GM23248 (cell line): ENCODE results near the gene IP6K3. TPM values are rescaled to one million over a fixed set of nuclear protein-coding genes. Genes with fewer than 3 reads are reported as not detected.
A peak's percentile ranks its signal among the peaks of the same experiment; 100 is the strongest.

Experiments used
- DNase-seq: peaks from one replicate; pipeline ENCODE4 v3.0.0-alpha.2; 2015
- H2AFZ ChIP-seq: fragments of 200-600 bp; sonication (generic); 2 replicates; pipeline ENCODE4 v1.6.1; 2016; ENCODE audit warnings: antibody characterized with exemption
- H3F3A ChIP-seq: fragments of 200-600 bp; sonication (generic); 2 replicates; pipeline ENCODE4 v1.6.1; 2016; ENCODE audit warnings: mild to moderate bottlenecking, antibody characterized with exemption, mixed run types; ENCODE audit not compliant: insufficient read depth
- H3K27ac ChIP-seq: fragments of 200-600 bp; sonication (generic); 2 replicates; pipeline ENCODE4 v1.5.1; 2016; ENCODE audit warnings: mild to moderate bottlenecking
- H3K27me3 ChIP-seq: fragments of 200-600 bp; sonication (generic); replicated peaks from 2 replicates; pipeline ENCODE4 v1.6.1; 2016; ENCODE audit warnings: mild to moderate bottlenecking; ENCODE audit not compliant: insufficient read depth
- H3K36me3 ChIP-seq: fragments of 200-600 bp; sonication (generic); 2 replicates; pipeline ENCODE4 v1.6.1; 2016; ENCODE audit warnings: low read depth, mild to moderate bottlenecking
- H3K4me1 ChIP-seq: fragments of 200-600 bp; sonication (generic); 2 replicates; pipeline ENCODE4 v1.6.1; 2016; ENCODE audit warnings: mild to moderate bottlenecking; ENCODE audit not compliant: insufficient read depth
- H3K4me2 ChIP-seq: fragments of 200-600 bp; sonication (generic); one replicate; pipeline ENCODE4 v1.6.1; 2016; ENCODE audit warnings: mild to moderate bottlenecking; ENCODE audit not compliant: unreplicated experiment
- H3K4me3 ChIP-seq: fragments of 200-600 bp; sonication (generic); 2 replicates; pipeline ENCODE4 v1.5.1; 2016; ENCODE audit warnings: mild to moderate bottlenecking
- H3K79me2 ChIP-seq: fragments of 200-600 bp; sonication (generic); 2 replicates; pipeline ENCODE4 v1.6.1; 2016; ENCODE audit warnings: mild to moderate bottlenecking; ENCODE audit not compliant: insufficient read depth
- H3K9ac ChIP-seq: fragments of 200-600 bp; sonication (generic); 2 replicates; pipeline ENCODE4 v1.6.1; 2016; ENCODE audit warnings: mild to moderate bottlenecking
- H3K9me2 ChIP-seq: fragments of 200-600 bp; sonication (generic); 2 replicates; pipeline ENCODE4 v1.6.1; 2016; ENCODE audit warnings: mixed run types, mild to moderate bottlenecking, moderate library complexity; ENCODE audit not compliant: insufficient read depth
- H3K9me3 ChIP-seq: fragments of 200-600 bp; sonication (generic); one replicate; pipeline ENCODE4 v1.6.1; 2017; ENCODE audit warnings: low read depth
- H4K20me1 ChIP-seq: fragments of 200-600 bp; sonication (generic); 2 replicates; pipeline ENCODE4 v1.6.0; 2016; ENCODE audit not compliant: insufficient read depth
- EZH2 ChIP-seq: fragments of 200-600 bp; sonication (generic); IDR thresholded peaks from 2 replicates; pipeline ENCODE4 v1.6.1; 2018; ENCODE audit warnings: antibody characterized with exemption, mild to moderate bottlenecking; ENCODE audit not compliant: insufficient read depth, poor library complexity, severe bottlenecking
- EZH2phosphoT487 ChIP-seq: fragments of 200-600 bp; sonication (generic); IDR thresholded peaks from 2 replicates; pipeline ENCODE4 v1.6.1; 2018; ENCODE audit warnings: antibody characterized with exemption, moderate library complexity, mild to moderate bottlenecking, low read depth; ENCODE audit not compliant: insufficient read depth
- WGBS, 2 experiments: methylation state at CpG; one replicate each; pipeline ENCODE4 v1.1.6; 2015 to 2017; ENCODE audit warnings: low lambda C conversion rate in 2 of 2, low coverage in 1 of 2; ENCODE audit errors: missing lambda C conversion rate in 2 of 2; 5-methylcytosine and 5-hydroxymethylcytosine counted together
- in situ Hi-C: fragments of 300-500 bp; cut with MboI; formaldehyde crosslinking; loops from 2 replicates; pipeline ENCODE4 v1.15.0; 2020
- polyA plus RNA-seq: library from polyadenylated mRNA; unstranded; fragments of >200 nt; fragmentation: Nextera tagmentation; extraction: Ambion mirVana; gene quantifications from 2 replicates; pipeline ENCODE4 v1.2.1, GENCODE V29; 2016
- total RNA-seq: library from RNA; depleted of rRNA; stranded (reverse); fragments of >200 nt; shearing (Covaris generic); gene quantifications from 2 replicates; pipeline ENCODE4 v1.2.3, GENCODE V29; 2014

IP6K3 gene
- total and polyA plus RNA-seq, 2 experiments from 2014 or later: not detected

GRCh38 chr6:33732817-33733708 lies 13.6 kb downstream of the IP6K3 start:
- Histone ChIP-seq H3K9me2 (no peaks in the 10 kb centered on the region), H3K79me2 (no peaks in the 10 kb centered on the region), H3F3A (no peaks in the 10 kb centered on the region), H4K20me1 (no peaks in the 10 kb centered on the region), H3K36me3 (no peaks in the 10 kb centered on the region), H3K27me3 (no peaks in the 10 kb centered on the region), H2AFZ (no peak overlapping the region), H3K4me1 (no peaks in the 10 kb centered on the region), H3K4me3 (no peak overlapping the region), H3K4me2 (no peak overlapping the region), H3K9ac (no peak overlapping the region), H3K9me3 (no peaks in the 10 kb centered on the region), H3K27ac (no peak overlapping the region)
- in situ Hi-C loops: no loop called here
- WGBS, 2 experiments: 71 to 74% methylated on average over 12 to 13 of the region's 13 CpGs
- peak; percentile 65 for DNase-seq
- TF ChIP-seq EZH2phosphoT487: no peak
- no peak for TF ChIP-seq EZH2

GRCh38 chr6:33732385-33732784 lies 14.3 kb downstream of the IP6K3 start:
- no peak overlapping the region for H3K27ac ChIP-seq
- no peaks in the 10 kb centered on the region for H3K4me1 ChIP-seq
- TF ChIP-seq EZH2phosphoT487 (no peak), EZH2 (no peak)
- in situ Hi-C loops: no loop called here
- 53 to 65% methylated on average over 6 of the region's 6 CpGs for WGBS, 2 experiments
- H3K9ac ChIP-seq: no peak overlapping the region
- H3K79me2 ChIP-seq: no peaks in the 10 kb centered on the region
- no peaks in the 10 kb centered on the region for H3F3A ChIP-seq
- no peak overlapping the region for H3K4me3 ChIP-seq
- H3K27me3 ChIP-seq: no peaks in the 10 kb centered on the region
- H3K9me3 ChIP-seq: no peaks in the 10 kb centered on the region
- H4K20me1 ChIP-seq: no peaks in the 10 kb centered on the region
- no peaks in the 10 kb centered on the region for H3K36me3 ChIP-seq
- no peaks in the 10 kb centered on the region for H3K9me2 ChIP-seq
- no peak overlapping the region for H2AFZ ChIP-seq
- no peak overlapping the region for H3K4me2 ChIP-seq
- no peak for DNase-seq

- WGBS, 2 experiments: 73 to 75% methylated on average over 9 of the region's 9 CpGs
Measured at GRCh38 chr6:33731751-33732282, 14.9 kb downstream of the IP6K3 start.

GRCh38 chr6:33731035-33731434 lies 15.7 kb downstream of the IP6K3 start:
- in situ Hi-C loops: no loop called here
- H3K4me2 ChIP-seq: no peak overlapping the region
- no peaks in the 10 kb centered on the region for H3K36me3 ChIP-seq
- H3K27ac ChIP-seq: no peak overlapping the region
- TF ChIP-seq EZH2 (no peak), EZH2phosphoT487 (no peak)
- DNase-seq: no peak
- H4K20me1 ChIP-seq: no peaks in the 10 kb centered on the region
- no peaks in the 10 kb centered on the region for H3K4me1 ChIP-seq
- peaks cover 5% of the 10 kb centered on the region for H3K27me3 ChIP-seq
- WGBS, 2 experiments: 88 to 91% methylated on average over 7 of the region's 7 CpGs
- H3K4me3 ChIP-seq: no peak overlapping the region
- no peaks in the 10 kb centered on the region for H3K9me2 ChIP-seq
- H3F3A ChIP-seq: no peaks in the 10 kb centered on the region
- H3K79me2 ChIP-seq: no peaks in the 10 kb centered on the region
- no peaks in the 10 kb centered on the region for H3K9me3 ChIP-seq
- H3K9ac ChIP-seq: no peak overlapping the region
- no peak overlapping the region for H2AFZ ChIP-seq

More at GRCh38 chr6:33731751-33732282, 14.9 kb downstream of the IP6K3 start:
- Histone ChIP-seq H3F3A (no peaks in the 10 kb centered on the region), H3K27me3 (no peaks in the 10 kb centered on the region; the same call in 1 of the 2 replicates), H3K4me2 (no peak overlapping the region), H3K79me2 (no peaks in the 10 kb centered on the region), H3K9me2 (no peaks in the 10 kb centered on the region), H3K9ac (no peak overlapping the region), H3K9me3 (no peaks in the 10 kb centered on the region), H2AFZ (no peak overlapping the region), H3K4me3 (no peak overlapping the region), H3K36me3 (no peaks in the 10 kb centered on the region), H3K27ac (no peak overlapping the region), H4K20me1 (no peaks in the 10 kb centered on the region), H3K4me1 (no peaks in the 10 kb centered on the region)
- no peak for DNase-seq
- in situ Hi-C loops: no loop called here
- no peak for TF ChIP-seq EZH2phosphoT487
